Hepatocyte (in vitro differentiated cells): ENCODE data around the gene ERC2.

ENCODE experiments used
- CTCF ChIP-seq: fragments of 200-600 bp; sonication (generic); IDR thresholded peaks from 2 replicates; pipeline ENCODE4 v1.5.1; 2016; ENCODE audit warnings: antibody characterized with exemption, mild to moderate bottlenecking; ENCODE audit not compliant: poor library complexity
- EZH2 ChIP-seq: fragments of 200-600 bp; sonication (generic); IDR thresholded peaks from 2 replicates; pipeline ENCODE4 v1.6.1; 2016; ENCODE audit warnings: antibody characterized with exemption, mild to moderate bottlenecking, borderline replicate concordance
- EZH2phosphoT487 ChIP-seq: fragments of 200-600 bp; sonication (generic); IDR thresholded peaks from one replicate; pipeline ENCODE4 v1.6.1; 2018; ENCODE audit warnings: antibody characterized with exemption, mild to moderate bottlenecking, low read depth, moderate library complexity; ENCODE audit not compliant: unreplicated experiment, severe bottlenecking

GRCh38 chr3:55870594-55870993, 597.7 kb downstream of the ERC2 start:
- TF ChIP-seq CTCF (no peak), EZH2 (no peak), EZH2phosphoT487 (no peak)
